D721Med (cell line): ENCODE results near the gene MAN2A1.

Experiments
- DNase-seq: peaks from one replicate; pipeline ENCODE4 v3.0.0; 2011; ENCODE audit warnings: low spot score; ENCODE audit not compliant: insufficient read length
- FAIRE-seq: peaks from 2 replicates; lab custom pipeline; 2011; peaks lifted over from hg19 to GRCh38; lab: Jason Lieb, UNC
- TF ChIP-seq, protein P1 (sequence below): IDR thresholded peaks from 2 replicates; pipeline ENCODE4 v1.5.1; 2012; ENCODE audit warnings: mild to moderate bottlenecking, control low read depth; ENCODE audit not compliant: insufficient read depth; ENCODE audit errors: missing control alignments

Gene MAN2A1

DNA sequence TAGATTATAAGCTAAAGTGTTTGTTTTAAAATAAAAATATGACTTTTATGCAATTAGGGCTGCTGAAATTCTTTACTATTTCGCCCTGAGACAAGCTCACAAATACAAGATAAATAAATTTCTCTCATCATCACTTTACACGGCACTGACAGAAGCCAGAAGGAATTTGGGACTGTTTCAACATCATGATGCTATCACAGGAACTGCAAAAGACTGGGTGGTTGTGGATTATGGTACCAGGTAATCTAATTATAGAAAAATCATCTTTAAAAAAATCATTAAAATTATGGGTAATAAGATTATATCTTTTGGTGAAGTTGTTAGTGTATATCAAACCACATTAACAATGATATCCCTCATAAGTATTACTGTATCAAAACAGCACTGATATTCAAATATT lies 95.0 kb downstream of the MAN2A1 start:
- DNase-seq: no peak
- FAIRE-seq: no peak
- TF ChIP-seq, protein P1, sequence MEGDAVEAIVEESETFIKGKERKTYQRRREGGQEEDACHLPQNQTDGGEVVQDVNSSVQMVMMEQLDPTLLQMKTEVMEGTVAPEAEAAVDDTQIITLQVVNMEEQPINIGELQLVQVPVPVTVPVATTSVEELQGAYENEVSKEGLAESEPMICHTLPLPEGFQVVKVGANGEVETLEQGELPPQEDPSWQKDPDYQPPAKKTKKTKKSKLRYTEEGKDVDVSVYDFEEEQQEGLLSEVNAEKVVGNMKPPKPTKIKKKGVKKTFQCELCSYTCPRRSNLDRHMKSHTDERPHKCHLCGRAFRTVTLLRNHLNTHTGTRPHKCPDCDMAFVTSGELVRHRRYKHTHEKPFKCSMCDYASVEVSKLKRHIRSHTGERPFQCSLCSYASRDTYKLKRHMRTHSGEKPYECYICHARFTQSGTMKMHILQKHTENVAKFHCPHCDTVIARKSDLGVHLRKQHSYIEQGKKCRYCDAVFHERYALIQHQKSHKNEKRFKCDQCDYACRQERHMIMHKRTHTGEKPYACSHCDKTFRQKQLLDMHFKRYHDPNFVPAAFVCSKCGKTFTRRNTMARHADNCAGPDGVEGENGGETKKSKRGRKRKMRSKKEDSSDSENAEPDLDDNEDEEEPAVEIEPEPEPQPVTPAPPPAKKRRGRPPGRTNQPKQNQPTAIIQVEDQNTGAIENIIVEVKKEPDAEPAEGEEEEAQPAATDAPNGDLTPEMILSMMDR: no peak

DNA sequence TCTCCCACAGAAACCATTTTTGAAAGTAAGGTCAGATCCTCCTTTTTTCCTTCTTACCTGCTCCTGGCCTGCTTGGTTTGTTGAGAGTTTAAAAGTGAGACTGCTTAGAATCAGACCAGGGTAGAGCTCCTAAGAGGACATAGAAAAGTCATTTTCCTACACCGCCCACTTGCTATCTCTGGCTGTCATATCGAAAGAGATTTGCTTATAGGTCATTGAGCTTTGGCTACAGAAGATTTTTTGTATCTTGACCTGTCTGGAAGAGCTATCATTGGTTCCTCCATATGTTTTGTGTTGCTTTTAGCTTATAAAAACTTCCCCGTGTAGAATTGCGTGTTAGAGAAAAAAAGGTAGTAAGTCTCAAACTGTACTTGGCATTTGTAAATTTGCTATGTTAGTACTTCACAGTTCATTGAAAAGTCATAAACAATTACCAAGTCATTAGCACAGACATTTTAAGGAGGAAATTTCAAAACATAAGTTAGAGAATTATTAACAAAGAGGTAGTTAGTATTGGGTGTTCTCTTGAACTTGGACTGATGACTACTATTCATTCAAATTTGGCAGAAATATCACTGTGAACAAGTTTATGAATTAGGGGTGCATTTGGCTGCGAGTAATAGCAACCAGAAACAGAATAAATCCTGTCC lies 96.6 kb downstream of the MAN2A1 start:
- FAIRE-seq: no peak
- TF ChIP-seq, protein P1: no peak
- DNase-seq: no peak

DNA sequence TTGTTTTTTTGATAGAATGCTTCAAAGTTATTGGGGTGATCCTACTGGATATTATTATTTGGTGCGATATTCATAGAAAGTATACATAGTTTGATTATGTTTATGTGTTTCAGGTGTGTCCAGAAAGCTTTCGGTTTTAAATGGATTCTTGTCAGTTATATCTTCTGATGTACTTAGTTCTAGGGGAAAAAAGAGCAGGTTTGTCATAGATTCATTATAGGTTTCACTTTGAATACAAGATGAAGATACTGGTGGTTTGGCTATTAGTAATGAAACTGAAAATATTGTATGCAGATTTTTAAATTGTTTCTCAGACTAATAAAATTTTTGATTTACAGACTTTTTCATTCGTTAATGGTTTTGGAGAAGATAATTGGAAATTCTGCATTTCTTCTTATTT lies 98.9 kb downstream of the MAN2A1 start:
- TF ChIP-seq, protein P1: no peak
- DNase-seq: no peak
- FAIRE-seq: no peak

DNA sequence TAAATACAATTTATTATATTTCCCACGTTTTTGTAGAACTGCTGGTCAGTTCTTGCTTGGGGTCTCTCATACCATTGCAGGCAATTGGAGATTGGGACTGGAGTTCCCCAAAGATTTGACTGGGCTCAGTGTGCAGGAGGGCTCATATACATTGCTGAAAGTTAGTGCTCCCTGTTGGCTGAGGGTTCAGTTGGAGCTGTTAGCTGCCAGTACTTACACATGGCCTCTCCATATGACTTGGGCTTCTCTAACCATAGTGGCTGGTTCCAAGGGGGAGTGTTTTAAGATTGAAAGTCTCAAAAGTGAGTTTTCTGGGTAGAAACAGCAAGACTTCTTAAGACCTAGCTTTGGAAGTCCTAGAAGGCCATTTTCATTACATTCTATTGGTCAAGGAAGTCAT lies 102.9 kb downstream of the MAN2A1 start:
- TF ChIP-seq, protein P1: no peak
- DNase-seq: no peak
- FAIRE-seq: no peak

DNA sequence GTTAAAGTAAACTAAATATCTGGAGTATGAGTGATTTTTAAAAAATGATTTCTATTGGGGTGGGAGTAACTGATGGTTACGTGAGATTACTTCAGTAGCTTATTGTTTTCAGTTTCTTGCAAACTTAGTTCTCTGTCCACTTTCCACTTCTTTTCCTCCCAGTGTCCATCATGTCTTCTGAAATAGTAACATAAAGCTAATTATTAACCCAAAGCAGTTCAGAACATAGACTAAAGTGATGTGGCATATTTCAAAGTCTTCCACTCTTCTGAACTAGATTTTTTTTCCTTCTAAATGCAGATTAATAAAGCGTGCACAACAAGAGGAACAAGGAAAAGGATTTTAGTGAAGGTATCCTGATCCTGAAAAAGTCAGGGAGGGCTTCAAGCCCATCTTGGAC lies 114.1 kb downstream of the MAN2A1 start:
- TF ChIP-seq, protein P1: no peak
- DNase-seq (no peak), FAIRE-seq (no peak)

DNA sequence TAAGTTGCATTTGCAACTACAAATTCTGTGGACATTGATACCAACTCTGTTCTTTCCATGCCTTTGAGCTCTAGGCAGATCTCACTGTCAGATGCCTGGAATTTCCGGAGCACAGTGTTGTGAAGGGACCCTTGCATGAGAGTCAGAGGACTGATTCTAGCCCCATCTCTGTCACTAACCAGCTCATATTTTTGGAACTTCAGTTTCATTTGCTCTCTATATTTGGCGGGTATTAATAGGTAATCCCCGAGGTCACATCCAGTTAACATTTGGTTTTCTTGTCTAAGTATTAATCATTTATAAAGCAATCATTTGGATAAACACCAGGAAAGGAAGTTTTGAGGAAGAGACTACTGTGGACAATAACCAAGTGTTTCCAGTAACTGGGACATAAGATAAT lies 115.7 kb downstream of the MAN2A1 start:
- FAIRE-seq: no peak

DNA sequence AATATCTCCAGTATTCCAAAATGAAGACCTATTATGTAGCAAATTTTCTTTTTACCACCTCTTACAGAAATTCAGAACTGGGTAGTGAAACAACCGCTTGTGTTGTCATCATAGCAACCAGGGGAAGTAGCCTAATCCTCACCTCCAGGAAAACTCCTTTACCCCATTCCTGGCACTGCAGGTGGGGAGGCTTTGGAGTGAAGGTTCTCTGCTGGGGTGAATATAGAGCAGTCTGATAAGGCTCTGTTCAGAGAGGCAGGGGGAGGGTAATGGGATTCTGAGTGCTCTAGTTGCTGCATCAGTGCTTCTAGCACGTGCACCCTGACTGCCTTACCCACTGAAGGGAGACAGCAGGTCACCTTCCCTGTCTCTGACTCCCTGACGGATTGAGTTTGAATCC lies 116.2 kb downstream of the MAN2A1 start:
- DNase-seq (no peak), FAIRE-seq (no peak)
- TF ChIP-seq, protein P1: no peak

More for the DNA sequence above, 115.7 kb downstream of the MAN2A1 start:
- TF ChIP-seq, protein P1: no peak
- no peak for DNase-seq
